ENCODE data around the gene VSX2.

VSX2 gene

GRCh38 chr14:74238974-74239847 is at the start of gene VSX2:
Gene VSX2 (plus strand): TSS chr14:74239449. CDS start chr14:74239562, 113 bp downstream.
- TF ChIP-seq CTCF (IDR thresholded peaks at IDR 0.05; ENCODE audit: insufficient read depth, missing control alignments), result no peak
- no peak for DNase-seq (ENCODE audit: insufficient read length, low spot score)
- FAIRE-seq, result no peak

GRCh38 chr14:74190927-74191575 is 48.2 kb upstream of the VSX2 start:
- no peak for TF ChIP-seq CTCF (IDR thresholded peaks at IDR 0.05; ENCODE audit: insufficient read depth, missing control alignments)
- DNase-seq (ENCODE audit: insufficient read length, low spot score), result no peak
- no peak for FAIRE-seq

- TF ChIP-seq CTCF (IDR thresholded peaks at IDR 0.05; ENCODE audit: insufficient read depth, missing control alignments), result no peak
- no peak for DNase-seq (ENCODE audit: insufficient read length, low spot score)
- FAIRE-seq, result no peak
Observed at GRCh38 chr14:74194506-74195274, 44.6 kb upstream of the VSX2 start.

- no peak for DNase-seq (ENCODE audit: insufficient read length, low spot score)
- TF ChIP-seq CTCF (IDR thresholded peaks at IDR 0.05; ENCODE audit: insufficient read depth, missing control alignments), result no peak
- FAIRE-seq, result no peak
Observed at GRCh38 chr14:74195623-74196022, 43.6 kb upstream of the VSX2 start.

- DNase-seq (ENCODE audit: insufficient read length, low spot score) (no peak), FAIRE-seq (no peak)
- no peak for TF ChIP-seq CTCF (IDR thresholded peaks at IDR 0.05; ENCODE audit: insufficient read depth, missing control alignments)
Observed at GRCh38 chr14:74198441-74199234, 40.6 kb upstream of the VSX2 start.

- TF ChIP-seq CTCF (IDR thresholded peaks at IDR 0.05; ENCODE audit: insufficient read depth, missing control alignments), result no peak
- DNase-seq (ENCODE audit: insufficient read length, low spot score) (no peak), FAIRE-seq (no peak)
Observed at GRCh38 chr14:74202113-74202512, 37.1 kb upstream of the VSX2 start.

Measured in D721Med (cell line).